Panc1 (cell line): ENCODE results near the gene CD22. TPM values are rescaled to one million over a fixed set of nuclear protein-coding genes. Genes with fewer than 3 reads are reported as not detected.

Experiments used
- ATAC-seq: fragments of 200-7000 bp; cut with Tn5 transposase; 2 replicates; pipeline ENCODE4 v1.9.1; 2020; ENCODE audit warnings: mild to moderate bottlenecking, moderate library complexity
- Bru-seq: library from RNA; stranded (reverse); fragments of 400-500 nt; gene quantifications from one replicate; lab custom pipeline; 2021; lab: Mats Ljungman, UMichigan
- BruChase-seq, 2 experiments: library from RNA; stranded (reverse); fragments of 400-500 nt; gene quantifications; one replicate each; lab custom pipeline; 2021; lab: Mats Ljungman, UMichigan
- BruUV-seq: library from RNA; stranded (reverse); fragments of 400-500 nt; replicated peaks from 2 replicates; lab custom pipeline; 2021; lab: Mats Ljungman, UMichigan
- CTCF ChIA-PET: fragments of 300-600 bp; sonication (Branson Sonifier 250); formaldehyde crosslinking; loops from one replicate; lab custom pipeline; 2022; ENCODE audit warnings: antibody characterized with exemption; lab: Charles Lee
- POLR2A ChIA-PET: fragments of 300-600 bp; sonication (Branson Sonifier 250); formaldehyde crosslinking; loops from one replicate; lab custom pipeline; 2022; ENCODE audit warnings: antibody characterized with exemption; lab: Charles Lee
- DNase-seq: peaks from one replicate; pipeline ENCODE4 v3.0.0-alpha.2; 2010; ENCODE audit warnings: low read depth, low spot score
- H3K27ac ChIP-seq: 2 replicates; pipeline ENCODE4 v1.5.1; 2011; ENCODE audit warnings: mild to moderate bottlenecking, low read length, inconsistent platforms
- H3K27me3 ChIP-seq: fragments of 200-500 bp; sonication (Bioruptor generic); 2 replicates; pipeline ENCODE4 v1.6.0; 2014; ENCODE audit warnings: low read length, inconsistent platforms; ENCODE audit not compliant: control insufficient read depth, insufficient read depth
- H3K36me3 ChIP-seq: fragments of 200-500 bp; sonication (Bioruptor generic); 2 replicates; pipeline ENCODE4 v1.5.1; 2014; ENCODE audit warnings: inconsistent platforms, mild to moderate bottlenecking, low read length, moderate library complexity; ENCODE audit not compliant: control insufficient read depth, insufficient read depth
- H3K4me1 ChIP-seq: 2 replicates; pipeline ENCODE4 v1.5.1; 2011; ENCODE audit warnings: inconsistent platforms, mild to moderate bottlenecking, low read length, moderate library complexity; ENCODE audit not compliant: control insufficient read depth, insufficient read depth
- H3K4me3 ChIP-seq, 2 experiments: 2 replicates each; pipeline ENCODE4 v1.5.1; 2011 to 2012; ENCODE audit warnings: low read depth in 2 of 2, low read length in 2 of 2, mild to moderate bottlenecking in 2 of 2, inconsistent platforms in 1 of 2, moderate library complexity in 1 of 2
- H3K9me3 ChIP-seq: fragments of 200-500 bp; sonication (Bioruptor generic); 2 replicates; pipeline ENCODE4 v1.5.1; 2014; ENCODE audit warnings: low read depth, mild to moderate bottlenecking, inconsistent platforms, low read length, moderate library complexity; ENCODE audit not compliant: control insufficient read depth, insufficient read depth
- CTCF ChIP-seq: fragments of 450-650 bp; IDR thresholded peaks from 2 replicates; pipeline ENCODE4 v1.5.1; 2017; ENCODE audit warnings: mild to moderate bottlenecking
- POLR2AphosphoS5 ChIP-seq: IDR thresholded peaks from 2 replicates; pipeline ENCODE4 v1.6.1; 2012; ENCODE audit warnings: mild to moderate bottlenecking, low read depth, low read length, moderate library complexity
- SIN3A ChIP-seq: IDR thresholded peaks from 2 replicates; pipeline ENCODE4 v1.6.1; 2012; ENCODE audit warnings: low read depth, mild to moderate bottlenecking, low read length, moderate library complexity, borderline replicate concordance; ENCODE audit not compliant: insufficient read depth
- TCF7L2 ChIP-seq: IDR thresholded peaks from 2 replicates; pipeline ENCODE4 v1.6.1; 2011; ENCODE audit warnings: mild to moderate bottlenecking, low read depth, low read length, inconsistent platforms
- in situ Hi-C: cut with HindIII; loops from 2 replicates; pipeline ENCODE4 v1.10.0; 2016; ENCODE audit warnings: low sequenced_read_pairs, low pct_unique_long_range_greater_than_20kb
- intact Hi-C: fragments of 100-400 bp; cut with micrococcal nuclease; formaldehyde crosslinking; loops from one replicate; pipeline ENCODE4 v1.10.0; 2022; ENCODE audit not compliant: unreplicated experiment
- long read RNA-seq: library from polyadenylated mRNA; unstranded; transcript quantifications from one replicate; pipeline ENCODE4 v2.0.0, GENCODE V29; 2021; ENCODE audit not compliant: unreplicated experiment
- polyA plus RNA-seq: library from polyadenylated mRNA; unstranded; fragments of >200 nt; gene quantifications from one replicate; pipeline ENCODE4 v1.2.1, GENCODE V29; 2012; ENCODE audit warnings: missing spikeins; ENCODE audit not compliant: insufficient read length
- total RNA-seq: library from RNA; stranded (reverse); gene quantifications from one replicate; pipeline ENCODE4 v1.2.1, GENCODE V29; 2021; ENCODE audit not compliant: unreplicated experiment
- TF ChIP-seq, protein P1 (sequence below), 2 experiments: IDR thresholded peaks; 2 replicates each; pipeline ENCODE4 v1.6.1; 2011 to 2012; ENCODE audit warnings: low read depth in 2 of 2, control low read depth in 1 of 2, low read length in 1 of 2, mild to moderate bottlenecking in 1 of 2, moderate library complexity in 1 of 2; ENCODE audit not compliant: insufficient read depth in 1 of 2

CD22 gene
- total RNA-seq (0.74 TPM), Bru-seq, nascent RNA (percentile 19 among the genes with signal in this experiment), BruChase-seq, experiment 1, labeled RNA remaining after a 2-hour chase (percentile 18 among the genes with signal in this experiment), BruChase-seq, experiment 2, labeled RNA remaining after a 6-hour chase (percentile 26 among the genes with signal in this experiment)
- 0.16 TPM for polyA plus RNA-seq
- long read RNA-seq = 0 reads

GRCh38 chr19:35328851-35329285 lies at the start of gene CD22:
TSS of gene CD22 (plus strand) at chr19:35329187. CDS start at chr19:35332041, 2,854 bp downstream.
- Histone ChIP-seq H3K4me3 (no peak within 1 kb of the TSS), H3K4me1 (no peaks in the 10 kb centered on the region), H3K9me3 (no peaks in the 10 kb centered on the region), H3K36me3 (no peaks in the 10 kb centered on the region), H3K27me3 (no peaks in the 10 kb centered on the region), H3K27ac (no peak within 1 kb of the TSS)
- no TSS peak for BruUV-seq
- in situ Hi-C loops (no loop called here), intact Hi-C loops (no loop called here)
- ChIA-PET CTCF (no interaction called here), POLR2A (no interaction called here)
- ATAC-seq (no peak), DNase-seq (no peak)
- no peak for TF ChIP-seq POLR2AphosphoS5
- TF ChIP-seq TCF7L2 = no peak
- TF ChIP-seq CTCF = no peak
- TF ChIP-seq, protein P1, sequence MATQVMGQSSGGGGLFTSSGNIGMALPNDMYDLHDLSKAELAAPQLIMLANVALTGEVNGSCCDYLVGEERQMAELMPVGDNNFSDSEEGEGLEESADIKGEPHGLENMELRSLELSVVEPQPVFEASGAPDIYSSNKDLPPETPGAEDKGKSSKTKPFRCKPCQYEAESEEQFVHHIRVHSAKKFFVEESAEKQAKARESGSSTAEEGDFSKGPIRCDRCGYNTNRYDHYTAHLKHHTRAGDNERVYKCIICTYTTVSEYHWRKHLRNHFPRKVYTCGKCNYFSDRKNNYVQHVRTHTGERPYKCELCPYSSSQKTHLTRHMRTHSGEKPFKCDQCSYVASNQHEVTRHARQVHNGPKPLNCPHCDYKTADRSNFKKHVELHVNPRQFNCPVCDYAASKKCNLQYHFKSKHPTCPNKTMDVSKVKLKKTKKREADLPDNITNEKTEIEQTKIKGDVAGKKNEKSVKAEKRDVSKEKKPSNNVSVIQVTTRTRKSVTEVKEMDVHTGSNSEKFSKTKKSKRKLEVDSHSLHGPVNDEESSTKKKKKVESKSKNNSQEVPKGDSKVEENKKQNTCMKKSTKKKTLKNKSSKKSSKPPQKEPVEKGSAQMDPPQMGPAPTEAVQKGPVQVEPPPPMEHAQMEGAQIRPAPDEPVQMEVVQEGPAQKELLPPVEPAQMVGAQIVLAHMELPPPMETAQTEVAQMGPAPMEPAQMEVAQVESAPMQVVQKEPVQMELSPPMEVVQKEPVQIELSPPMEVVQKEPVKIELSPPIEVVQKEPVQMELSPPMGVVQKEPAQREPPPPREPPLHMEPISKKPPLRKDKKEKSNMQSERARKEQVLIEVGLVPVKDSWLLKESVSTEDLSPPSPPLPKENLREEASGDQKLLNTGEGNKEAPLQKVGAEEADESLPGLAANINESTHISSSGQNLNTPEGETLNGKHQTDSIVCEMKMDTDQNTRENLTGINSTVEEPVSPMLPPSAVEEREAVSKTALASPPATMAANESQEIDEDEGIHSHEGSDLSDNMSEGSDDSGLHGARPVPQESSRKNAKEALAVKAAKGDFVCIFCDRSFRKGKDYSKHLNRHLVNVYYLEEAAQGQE (IDR thresholded peaks at IDR 0.05; ENCODE audit: insufficient read depth in 1 of 2, low read depth in 2 of 2, low read length in 1 of 2) = no peak
- no peak for TF ChIP-seq SIN3A

DNA sequence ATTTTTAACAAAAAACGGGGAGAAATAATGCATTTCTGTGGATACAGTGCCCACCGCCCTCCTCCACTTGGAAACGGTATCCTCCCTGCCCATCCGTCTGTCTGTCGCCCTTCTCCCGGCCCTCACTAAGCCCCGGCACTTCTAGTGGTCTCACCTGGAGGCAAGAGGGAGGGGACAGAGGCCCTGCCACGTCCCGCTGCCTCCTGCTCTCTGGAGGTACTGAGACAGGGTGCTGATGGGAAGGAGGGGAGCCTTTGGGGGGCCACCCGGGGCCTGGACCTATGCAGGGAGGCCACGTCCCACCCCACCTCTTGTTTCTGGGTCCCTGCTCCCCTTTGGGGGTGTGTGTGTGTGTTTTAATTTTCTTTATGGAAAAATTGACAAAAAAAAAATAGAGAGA lies 49.6 kb upstream of the CD22 start:
- Histone ChIP-seq H3K27ac (no peak overlapping the region), H3K9me3 (no peaks in the 10 kb centered on the region), H3K4me3 (no peak overlapping the region), H3K27me3 (no peaks in the 10 kb centered on the region), H3K36me3 (peaks cover 4% of the 10 kb centered on the region), H3K4me1 (no peaks in the 10 kb centered on the region)
- BruUV-seq = TSS peak; percentile 72
- in situ Hi-C loops (no loop called here), intact Hi-C loops (no loop called here)
- TF ChIP-seq SIN3A (no peak), TCF7L2 (no peak)
- POLR2A ChIA-PET = no interaction called here
- DNase-seq (no peak), ATAC-seq (no peak)
- CTCF ChIA-PET = no interaction called here
